ENCODE measurements around the gene BRMS1.

The BRMS1 gene

DNA sequence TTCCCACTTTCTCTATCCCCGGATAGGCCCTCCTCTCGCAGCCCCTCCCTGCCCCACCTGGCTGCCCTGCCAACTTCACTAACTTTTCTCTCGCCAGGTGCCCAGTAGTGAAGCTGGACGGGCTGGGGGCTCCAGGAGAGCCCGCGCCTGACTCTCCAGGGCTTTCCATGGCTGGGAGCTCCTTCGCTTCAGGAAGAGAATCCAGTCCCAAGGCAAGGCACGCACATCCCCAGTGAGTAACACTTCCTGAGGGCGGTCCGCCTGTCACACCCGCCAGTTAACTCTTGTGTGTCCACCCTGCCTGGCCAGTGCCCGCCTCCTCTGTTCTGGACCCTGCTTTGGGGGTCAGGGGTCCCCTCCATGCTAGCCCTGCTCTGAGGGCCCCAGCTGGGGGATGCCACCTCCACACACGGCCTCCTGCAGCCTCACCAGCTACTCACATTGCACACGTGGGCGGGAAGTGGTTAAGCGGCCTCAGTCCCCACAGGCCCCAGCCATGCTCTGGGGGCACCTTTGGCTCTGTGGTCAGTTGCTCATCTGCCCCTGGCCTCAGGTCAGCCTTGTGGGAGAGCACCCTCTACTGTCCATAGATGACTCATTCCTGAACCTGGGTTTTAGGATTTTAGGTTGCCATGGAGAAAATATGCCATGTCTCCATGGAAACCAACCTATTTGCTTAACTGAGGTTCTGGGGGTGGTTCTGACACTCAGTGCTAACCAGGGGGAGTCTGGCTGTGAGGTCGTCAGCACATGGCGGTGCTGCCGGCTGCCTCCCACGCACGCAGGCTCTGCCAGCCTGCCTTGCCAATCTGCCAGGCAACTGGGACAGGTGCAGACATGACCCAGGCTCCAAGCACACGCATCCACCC, 8.4 kb downstream of the BRMS1 start, which contains the start of gene RIN1:
Gene RIN1 (minus strand): TSS at position 201 of the 869 bp plus-strand sequence. CDS start 32 bp downstream, at position 169.
- DNase-seq (ENCODE audit: low spot score), result peak; percentile 93

DNA sequence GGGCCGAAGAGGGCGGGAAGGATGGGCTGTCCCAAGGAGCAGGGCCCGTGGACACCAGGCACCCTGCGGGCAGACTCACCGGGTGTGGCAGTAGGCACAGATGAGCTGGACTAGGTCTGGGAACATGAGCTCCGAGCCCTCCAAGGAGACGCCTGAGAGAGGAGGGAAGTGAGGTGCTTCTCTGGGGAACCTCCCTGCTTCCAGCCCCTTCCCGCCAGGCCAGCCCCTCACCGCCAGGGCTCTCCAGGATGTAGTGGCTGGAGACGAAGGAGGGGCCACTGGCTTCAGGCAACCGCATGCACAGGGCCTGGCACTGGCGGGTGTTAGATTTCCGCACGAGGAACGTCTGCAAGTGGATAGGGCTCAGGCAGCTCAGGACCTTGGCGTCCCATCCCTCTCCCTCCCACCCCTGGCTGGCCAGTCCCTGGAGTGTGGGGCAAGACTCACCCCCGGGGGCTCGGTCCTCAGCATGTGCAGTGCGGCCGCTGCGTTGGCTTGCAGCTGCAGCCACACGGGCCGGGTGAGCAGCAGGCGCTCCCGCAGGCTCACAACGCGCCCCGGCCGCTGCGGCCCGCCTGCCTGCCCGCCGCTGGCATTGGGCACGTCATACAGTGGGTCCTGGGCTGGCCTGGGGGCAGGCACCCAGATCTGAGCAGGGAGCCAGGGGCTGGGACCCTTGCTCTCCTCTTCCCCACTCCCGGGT, 9.2 kb downstream of the BRMS1 start:
- peak; percentile 50 for DNase-seq (ENCODE audit: low spot score)

DNA sequence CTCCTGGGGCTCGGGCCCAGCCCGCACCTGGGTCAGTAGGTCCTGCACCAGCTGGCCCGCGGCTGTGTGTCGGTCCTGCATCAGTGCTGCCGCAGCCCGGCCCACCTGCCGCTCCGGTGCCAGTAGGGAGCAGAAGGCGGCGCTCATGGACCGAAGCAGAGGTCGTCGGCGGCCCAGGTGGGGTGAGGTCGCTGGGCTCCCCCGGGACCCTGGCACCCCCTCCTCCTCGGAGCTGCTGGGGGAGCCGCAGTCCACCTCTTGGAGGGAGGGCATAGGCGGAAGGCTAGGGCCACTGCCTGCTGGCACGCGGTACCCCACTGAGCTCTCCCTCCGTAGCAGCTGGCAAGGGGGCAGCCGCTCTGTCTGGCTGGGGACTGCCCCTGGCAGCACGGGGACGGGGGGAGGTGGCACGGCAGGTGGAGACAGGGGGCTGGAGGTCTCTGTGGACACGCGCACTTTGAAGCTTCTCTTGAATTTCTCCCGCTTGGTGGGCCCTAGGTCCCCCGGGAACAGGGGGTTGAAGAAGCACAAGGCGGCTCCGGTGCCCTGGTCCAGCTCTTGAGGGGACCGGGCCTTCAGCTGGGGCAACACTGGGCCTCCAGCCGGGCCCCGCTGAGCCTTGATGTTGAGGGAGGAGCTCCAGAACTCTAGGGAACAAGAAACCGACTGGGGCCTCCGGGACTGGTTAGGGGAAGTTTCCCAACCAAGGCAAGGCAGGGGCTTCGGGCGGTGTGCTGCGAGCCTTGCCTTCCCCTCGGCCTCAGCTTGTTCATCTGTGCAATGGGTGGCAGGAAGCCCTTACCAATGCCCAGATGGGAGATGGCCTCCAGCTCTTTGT, 10.1 kb downstream of the BRMS1 start:
- no peak for DNase-seq (ENCODE audit: low spot score)

DNA sequence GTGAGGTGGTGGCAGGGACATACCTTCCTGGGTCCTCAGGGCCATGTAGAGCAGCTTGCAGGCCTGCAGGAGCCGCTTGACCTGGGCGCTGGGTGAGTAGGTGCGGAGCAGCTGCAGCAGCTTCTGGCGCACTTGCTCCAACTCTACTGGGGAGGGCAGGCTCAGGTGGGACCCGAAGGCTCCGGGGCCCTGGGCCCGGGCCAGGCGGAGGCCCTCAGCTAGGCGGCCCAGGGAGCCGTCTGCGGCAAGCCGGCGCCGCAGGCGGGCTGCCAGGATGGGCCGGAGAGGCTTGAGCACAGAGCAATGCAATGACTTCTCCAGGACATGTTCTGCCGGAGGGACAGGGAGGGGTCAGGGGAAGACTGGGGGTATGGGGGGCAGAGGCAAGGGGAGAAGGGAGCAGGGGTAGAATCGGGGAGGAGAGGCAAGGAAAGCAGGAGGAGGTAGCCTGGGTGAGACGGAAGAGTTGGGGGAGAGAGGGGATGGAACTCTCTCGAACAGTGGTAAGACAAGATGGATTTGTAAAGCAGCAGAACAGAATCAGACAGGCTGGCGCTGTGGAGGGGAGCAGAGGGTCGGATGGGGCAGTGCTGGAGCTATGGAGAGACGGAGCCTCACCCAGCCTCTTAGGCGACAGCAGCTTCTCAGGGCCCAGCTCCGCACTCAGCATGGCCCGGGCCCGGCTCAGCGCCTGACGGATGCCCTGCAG, 10.9 kb downstream of the BRMS1 start:
- peak; percentile 44 for DNase-seq (ENCODE audit: low spot score)

DNA sequence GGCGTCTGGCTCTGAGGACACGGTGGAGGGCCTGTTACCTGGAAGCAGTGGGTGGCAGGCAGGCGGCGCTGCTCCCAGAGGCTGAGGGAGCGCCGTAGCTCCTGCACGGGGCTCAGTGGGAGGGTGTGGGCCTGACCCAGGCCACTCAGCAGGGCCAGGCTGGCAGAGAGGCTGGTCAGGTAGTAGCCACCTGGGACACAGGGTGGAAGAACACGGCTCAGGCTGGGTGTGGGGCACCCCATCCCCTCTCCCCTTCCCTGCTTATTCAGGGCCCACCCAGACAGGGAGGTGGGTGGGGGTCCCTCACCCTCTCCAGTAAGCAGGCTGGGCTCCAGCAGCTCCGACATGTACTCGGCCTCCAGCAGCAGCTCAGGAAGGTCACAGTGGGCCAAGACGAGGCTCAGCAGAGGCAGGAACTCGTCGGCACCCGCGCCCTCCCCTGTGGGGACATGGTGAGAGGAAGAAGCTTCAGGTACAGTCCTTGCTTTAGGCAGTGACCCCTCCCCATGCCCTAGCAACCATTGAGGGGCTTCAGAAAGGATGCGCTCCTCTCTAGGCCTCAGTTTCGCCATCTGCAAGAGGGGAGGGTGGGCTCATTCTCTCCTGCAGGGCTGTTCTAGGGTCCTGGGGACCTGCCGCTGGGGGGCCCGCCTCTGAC, 11.6 kb downstream of the BRMS1 start:
- no peak for DNase-seq (ENCODE audit: low spot score)

DNA sequence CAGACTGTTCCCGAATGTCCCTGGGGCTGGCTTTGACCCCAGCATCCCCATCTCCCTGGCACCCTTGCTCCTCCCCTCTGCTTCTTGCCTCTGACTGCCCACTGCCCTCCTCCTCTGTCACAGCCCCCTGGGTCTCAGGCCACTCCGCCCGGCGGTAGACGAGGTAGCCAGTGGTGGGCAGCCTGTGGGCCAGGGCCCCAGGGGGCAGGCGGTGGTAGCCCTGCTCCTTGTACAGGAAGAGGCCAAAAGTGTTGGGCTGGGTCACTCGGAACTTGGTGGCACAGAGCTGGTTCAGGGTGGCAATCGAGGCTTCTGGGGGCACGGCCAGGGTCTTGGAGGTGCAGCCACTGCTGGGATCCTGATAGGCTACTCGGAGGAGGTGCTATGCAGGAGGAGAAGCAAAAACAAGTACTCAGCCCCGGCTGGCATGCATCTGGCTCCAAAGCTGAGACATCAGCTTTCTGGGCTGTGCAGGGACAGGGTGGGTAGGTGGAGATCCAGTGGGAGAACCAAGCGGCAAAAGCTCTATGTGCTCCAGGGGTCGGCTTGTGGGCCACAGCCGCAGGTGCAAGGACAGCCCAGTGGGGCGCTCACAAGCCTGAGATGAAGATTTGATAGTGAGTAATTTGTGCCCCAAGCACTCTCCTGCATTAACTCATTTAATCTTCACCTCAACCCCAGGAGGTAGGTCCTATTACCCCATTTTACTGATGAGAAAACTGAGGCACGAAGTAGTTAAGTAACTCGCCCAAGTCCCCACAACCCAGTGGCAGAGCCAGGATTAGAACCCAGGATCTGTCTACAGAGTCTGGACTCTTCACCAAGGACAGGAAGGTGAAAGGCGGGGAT, 12.3 kb downstream of the BRMS1 start:
- no peak for DNase-seq (ENCODE audit: low spot score)

DNA sequence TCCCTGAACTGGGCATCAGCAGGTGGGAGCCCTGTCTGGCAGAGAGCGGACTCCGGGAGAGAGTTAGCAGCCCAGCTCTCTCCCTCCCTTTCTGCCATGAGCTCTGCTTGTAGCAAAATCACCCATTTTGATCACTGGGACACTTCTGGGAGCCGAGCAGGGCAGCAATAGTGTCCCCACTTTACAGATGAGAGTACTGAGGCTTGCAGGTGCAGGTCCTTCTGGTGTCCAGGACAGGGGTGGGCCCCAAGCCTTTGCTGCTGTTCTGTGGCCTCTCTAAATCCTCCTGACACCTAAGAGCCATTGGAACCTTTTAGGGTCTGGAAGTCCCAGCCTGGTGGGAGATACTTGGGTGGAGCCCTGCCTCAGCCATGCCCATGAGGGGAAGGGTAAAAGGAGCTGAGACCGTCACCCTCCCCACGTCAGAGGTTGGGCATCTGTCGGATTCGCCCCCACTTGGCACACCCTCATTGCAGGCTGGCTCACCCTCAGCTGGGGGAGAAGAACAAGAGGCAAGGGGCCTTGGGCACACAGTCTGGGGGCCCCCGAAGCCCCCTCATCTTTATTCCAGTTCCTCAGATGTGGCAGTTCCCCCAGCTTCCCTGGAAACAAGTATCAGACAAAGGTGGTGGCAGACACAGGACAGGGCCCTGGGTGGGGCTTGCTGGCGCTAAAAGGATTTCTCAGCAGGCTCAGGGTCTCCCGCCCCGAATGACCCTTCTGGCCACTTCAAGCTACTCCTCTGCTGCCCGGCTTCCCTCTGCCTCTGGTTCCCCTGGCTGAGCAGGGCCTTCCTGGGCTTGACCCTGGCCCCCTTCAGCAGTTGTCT, 13.1 kb downstream of the BRMS1 start:
- DNase-seq (ENCODE audit: low spot score), result no peak

DNA sequence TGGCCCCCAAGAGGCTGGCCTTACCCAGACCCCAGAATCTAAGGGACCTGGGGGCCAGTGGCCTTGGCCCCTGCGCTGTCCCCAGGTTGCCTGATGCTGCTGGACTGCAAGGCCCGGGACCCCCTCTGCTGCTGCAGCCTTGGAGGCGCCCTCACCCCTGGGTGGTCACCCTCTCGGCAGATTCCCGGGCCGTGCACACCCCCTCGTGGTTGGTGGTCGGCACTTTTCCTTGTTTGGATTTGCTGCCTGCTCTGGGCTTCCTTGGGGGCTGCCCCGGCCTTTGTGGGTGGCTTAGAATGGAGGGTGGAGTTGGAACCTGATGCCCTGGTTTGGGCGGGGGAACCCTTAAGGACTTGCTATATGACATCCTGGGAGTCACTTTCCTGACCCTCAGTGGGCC, 14.0 kb downstream of the BRMS1 start:
- DNase-seq (ENCODE audit: low spot score), result no peak

DNA sequence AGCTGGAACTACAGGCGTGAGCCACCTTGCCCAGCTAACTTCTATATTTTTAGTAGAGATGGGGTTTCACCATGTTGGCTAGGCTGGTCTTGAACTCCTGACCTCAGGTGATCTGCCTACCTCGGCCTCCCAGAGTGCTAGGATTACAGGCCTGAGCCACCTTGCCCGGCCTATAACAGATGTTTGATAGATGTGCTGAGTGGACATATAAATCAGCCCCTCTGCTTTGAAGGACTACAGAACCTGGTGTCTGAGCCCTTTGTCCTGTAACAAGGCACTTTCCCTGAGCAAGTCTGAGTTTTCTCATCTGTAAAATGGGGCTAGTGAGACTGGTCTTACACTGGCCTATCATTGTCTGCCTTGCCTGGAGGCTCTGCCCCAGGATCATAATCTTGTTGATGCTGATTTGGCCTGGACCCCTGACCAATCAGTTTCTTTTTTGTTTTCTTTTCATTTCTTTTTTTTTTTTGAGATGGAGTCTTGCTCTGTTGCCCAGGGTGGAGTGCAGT, 15.7 kb downstream of the BRMS1 start:
- DNase-seq (ENCODE audit: low spot score), result no peak

DNA sequence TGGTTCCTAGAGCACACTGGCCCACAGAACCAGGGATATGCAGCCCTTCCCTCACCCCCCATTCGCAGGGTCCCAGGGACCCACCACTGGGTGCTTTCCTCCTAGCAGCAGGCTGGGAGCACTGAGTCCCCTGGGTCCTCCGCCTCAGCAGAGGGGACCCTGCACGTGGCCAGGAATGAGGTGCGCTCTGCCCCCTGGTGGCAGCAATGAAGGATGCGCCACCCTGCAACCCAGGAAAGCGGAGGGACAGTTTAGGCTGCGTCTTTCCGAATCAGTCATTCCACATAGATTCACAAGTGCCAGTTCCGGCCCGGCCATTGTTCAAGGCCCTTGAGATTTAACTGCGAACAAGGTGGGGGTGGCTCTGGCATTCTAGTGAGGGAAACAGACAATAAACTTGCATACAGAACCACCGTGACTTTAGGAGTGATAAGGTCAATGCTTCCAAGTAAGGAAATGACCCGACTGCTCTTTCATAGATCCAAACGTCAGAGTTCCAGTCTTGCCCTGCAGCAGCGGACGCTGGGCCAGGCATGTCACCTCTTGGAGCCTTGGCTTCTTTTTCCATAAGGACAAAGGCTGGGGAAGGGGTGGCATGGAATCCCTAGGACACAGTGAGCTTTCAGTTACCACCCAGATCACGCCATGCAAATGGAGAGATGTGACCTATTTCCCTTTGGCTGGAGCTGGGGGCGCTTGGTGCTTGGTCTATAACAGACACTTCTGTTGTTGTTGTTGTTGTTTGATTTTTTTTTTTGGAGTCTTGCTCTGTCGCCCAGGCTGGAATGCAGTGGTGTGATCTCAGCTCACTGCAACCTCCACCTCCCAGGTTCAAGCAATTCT, 16.4 kb downstream of the BRMS1 start:
- peak; percentile 80 for DNase-seq (ENCODE audit: low spot score)

DNA sequence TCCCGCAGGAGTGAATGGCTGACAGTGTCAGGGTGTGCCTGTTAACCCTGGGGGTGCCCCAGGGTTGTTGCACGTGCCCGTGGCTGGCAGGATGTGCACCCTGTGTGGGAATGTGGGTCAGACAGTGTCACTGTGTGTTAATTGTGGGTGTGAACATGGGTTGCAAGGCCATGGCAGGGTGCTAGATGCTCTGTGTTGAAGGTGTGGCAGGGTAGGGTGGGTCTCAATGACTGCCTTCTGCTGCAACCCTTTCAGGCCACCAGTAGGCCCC, 16.9 kb downstream of the BRMS1 start:
- DNase-seq (ENCODE audit: low spot score), result no peak

DNA sequence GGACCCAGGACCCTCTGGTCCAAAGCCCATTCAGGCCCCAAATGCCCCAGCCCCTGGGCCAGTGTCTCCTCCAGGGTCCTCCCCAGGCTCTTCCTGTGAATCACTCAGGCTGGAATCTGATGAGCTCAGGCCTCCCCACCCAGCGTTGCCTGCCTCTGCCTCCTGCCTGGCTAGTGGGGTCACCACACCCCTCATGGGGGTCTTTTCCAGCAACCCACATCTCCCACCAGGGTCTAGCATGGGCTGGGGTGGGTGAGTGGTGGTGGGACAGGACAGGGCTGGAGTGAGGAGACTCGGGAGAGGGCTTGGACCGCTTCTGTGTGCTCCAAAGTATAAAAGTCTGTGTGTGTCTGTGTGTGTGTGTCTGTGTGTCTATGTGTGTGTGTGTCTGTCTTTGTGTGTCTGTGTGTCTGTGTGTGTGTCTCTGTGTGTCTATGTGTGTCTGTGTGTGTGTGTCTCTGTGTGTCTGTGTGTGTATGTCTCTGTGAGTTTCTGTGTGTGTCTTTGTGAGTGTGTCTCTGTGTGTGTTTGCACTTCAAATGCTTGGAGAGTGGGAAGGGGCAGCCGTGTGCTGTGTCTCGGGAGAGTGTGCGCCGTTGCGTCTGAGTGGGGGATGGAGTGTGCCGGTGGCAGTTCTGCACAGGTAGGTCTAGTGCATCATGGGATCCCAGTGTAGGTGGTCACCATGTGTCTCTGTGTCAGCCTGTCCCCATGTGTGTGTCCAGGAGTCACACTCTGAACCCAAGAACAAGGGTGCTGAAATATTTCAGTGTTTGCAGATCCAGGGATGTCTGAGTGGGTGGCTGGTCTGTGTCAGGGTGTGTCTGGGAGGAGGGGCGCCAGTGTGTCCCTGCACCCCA, 17.5 kb downstream of the BRMS1 start:
- DNase-seq (ENCODE audit: low spot score), result no peak

DNA sequence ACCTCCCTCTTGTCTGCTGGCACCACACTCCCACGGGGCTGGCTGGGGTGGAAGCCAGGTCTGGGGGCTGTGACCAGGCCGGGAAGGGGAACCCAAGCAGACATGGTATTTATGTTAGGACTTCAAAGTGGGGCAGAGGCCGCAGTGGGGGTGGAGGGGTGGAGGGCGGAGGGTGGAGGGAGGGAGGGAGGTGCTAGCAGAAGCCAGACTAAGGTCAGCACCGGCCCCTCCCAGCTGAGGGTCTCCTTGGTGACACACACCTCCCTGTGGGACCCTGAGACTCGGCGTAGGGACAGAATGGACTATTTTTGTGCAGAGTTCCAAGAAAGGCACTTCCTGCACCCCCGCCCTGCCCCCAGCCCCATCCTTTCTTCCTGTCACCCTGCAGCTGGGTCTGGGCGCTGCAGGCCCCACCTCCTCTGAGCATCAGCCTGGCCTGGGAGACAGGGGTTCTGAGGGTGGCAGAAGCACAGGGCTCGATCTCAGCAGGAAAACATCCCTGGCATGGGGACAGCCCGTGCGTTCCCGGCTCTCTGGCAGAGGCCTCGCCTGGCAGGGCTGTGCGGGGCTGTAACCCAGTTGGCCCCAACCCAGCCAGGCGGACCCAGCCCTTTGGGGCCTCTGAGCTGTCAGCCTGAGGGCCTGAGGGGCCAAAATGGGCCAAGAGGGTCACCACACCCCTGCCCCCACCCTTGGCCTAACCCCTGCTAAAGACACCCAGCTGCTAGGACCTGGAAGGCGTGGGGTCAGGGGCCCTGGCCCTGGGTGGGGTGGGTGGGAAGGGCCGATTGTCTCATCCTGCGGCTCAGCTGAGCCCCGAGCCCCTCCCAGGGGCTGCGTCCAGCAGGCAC, 18.4 kb downstream of the BRMS1 start:
- no peak for DNase-seq (ENCODE audit: low spot score)

DNA sequence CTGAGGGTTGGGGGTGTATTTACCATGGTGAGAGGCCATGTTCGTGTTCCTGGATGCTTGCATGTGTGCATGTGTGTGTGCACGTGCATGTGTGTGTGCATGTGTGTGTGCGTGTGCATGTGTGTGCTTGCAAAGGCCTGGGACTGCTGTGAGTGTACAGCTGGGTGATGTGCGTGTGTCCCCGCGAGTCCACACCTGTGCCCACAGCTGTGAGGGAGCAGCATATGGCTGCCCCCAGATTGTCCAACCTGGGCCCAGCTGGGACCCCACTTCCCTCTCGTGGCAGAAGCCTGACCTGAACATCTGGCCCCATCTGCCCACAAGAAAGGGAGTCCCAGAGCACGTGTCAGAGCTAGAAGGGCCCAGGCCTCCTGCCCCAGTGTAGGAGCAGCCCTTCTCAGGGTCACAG, 19.6 kb downstream of the BRMS1 start:
- no peak for DNase-seq (ENCODE audit: low spot score)

DNA sequence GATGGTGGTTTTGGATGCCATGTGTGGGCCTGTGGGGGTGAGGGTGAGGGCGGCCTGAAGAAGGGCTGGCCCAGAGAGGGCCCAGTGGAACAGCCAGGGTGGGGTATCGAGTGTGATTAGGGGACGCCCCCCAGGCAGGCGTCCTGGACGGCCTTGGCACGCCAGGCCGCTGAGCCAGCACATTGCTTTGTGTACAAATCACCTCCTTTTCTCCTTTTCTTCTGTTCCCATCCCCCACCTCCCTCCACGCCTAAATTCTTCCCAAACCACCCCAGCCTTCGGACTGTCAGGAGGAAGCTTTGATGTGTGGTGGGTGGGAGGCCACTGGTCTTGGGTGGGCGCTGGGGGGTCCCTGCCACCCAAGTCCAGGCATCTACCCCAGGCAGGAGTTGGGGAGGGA, 20.2 kb downstream of the BRMS1 start:
- no peak for DNase-seq (ENCODE audit: low spot score)

DNA sequence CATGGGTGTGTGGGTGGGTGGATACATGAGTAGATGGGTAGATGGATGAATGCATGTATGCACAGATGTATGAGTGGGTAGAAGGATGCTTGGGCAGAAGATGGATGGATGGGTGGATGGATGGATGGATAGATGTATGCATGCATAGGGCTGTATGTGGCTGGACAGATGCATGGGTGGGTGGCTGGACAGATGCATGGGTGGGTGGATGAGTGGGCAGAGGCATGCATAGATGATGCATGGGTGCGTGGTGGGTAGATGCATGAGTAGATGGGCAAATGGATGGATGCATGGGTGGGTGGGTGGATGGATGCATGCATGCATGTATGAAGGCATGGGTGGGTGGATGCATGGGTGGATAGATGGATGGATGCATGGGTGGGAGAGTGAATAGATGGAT, 21.2 kb downstream of the BRMS1 start:
- no peak for DNase-seq (ENCODE audit: low spot score)
